SU-DHL-6 (cell line): ENCODE results near the gene TMEM240.
"Not testable (repeated sequence)": the region's sequence is repeated elsewhere in the genome, so short reads cannot be mapped to it uniquely, and the experiment has no call there.

Source experiments
- H2AFZ ChIP-seq: fragments of 200-600 bp; sonication (generic); 2 replicates; pipeline ENCODE4 v1.6.1; 2014; ENCODE audit warnings: low read depth, mild to moderate bottlenecking, moderate library complexity, mixed read lengths, antibody characterized with exemption, low read length; ENCODE audit not compliant: severe bottlenecking
- H3F3A ChIP-seq: fragments of 200-600 bp; shearing (Covaris generic); 2 replicates; pipeline ENCODE4 v1.6.0; 2016; ENCODE audit warnings: antibody characterized with exemption, mild to moderate bottlenecking; ENCODE audit not compliant: insufficient read depth
- H3K27ac ChIP-seq: fragments of 200-600 bp; sonication (generic); 2 replicates; pipeline ENCODE4 v1.5.1; 2016; ENCODE audit warnings: low read depth, mild to moderate bottlenecking, low read length, moderate library complexity, mixed read lengths
- H3K27me3 ChIP-seq: fragments of 200-600 bp; sonication (generic), shearing (Covaris generic); 2 replicates; pipeline ENCODE4 v1.6.0; 2014; ENCODE audit warnings: mild to moderate bottlenecking, low read length
- H3K36me3 ChIP-seq: fragments of 200-600 bp; sonication (generic); 2 replicates; pipeline ENCODE4 v1.6.1; 2014; ENCODE audit warnings: mild to moderate bottlenecking, low read length, mixed read lengths
- H3K4me2 ChIP-seq: fragments of 300-600, 200-600 bp; shearing (Covaris generic), sonication (generic); 2 replicates; pipeline ENCODE4 v1.6.0; 2014; ENCODE audit warnings: low read length, low read depth, mild to moderate bottlenecking; ENCODE audit not compliant: poor library complexity, severe bottlenecking
- H3K4me3 ChIP-seq: fragments of 200-600 bp; sonication (generic); 2 replicates; pipeline ENCODE4 v1.5.1; 2014; ENCODE audit warnings: antibody characterized with exemption, low read length, mild to moderate bottlenecking, mixed read lengths; ENCODE audit not compliant: insufficient read depth, poor library complexity, severe bottlenecking
- H3K79me2 ChIP-seq: fragments of 200-600 bp; sonication (generic); 2 replicates; pipeline ENCODE4 v1.6.1; 2014; ENCODE audit warnings: mild to moderate bottlenecking, low read length, moderate library complexity; ENCODE audit not compliant: insufficient read depth
- H3K9ac ChIP-seq: fragments of 200-600 bp; sonication (generic); 2 replicates; pipeline ENCODE4 v1.7.0; 2014; ENCODE audit warnings: mild to moderate bottlenecking, low read length
- H3K9me2 ChIP-seq: fragments of 200-600 bp; sonication (generic); replicated peaks from 2 replicates; pipeline ENCODE4 v1.6.1; 2014; ENCODE audit warnings: low read length; ENCODE audit not compliant: insufficient read depth
- H3K9me3 ChIP-seq: fragments of 200-600 bp; sonication (generic); 2 replicates; pipeline ENCODE4 v1.6.1; 2014; ENCODE audit warnings: low read length, mixed read lengths; ENCODE audit not compliant: insufficient read depth
- H4K20me1 ChIP-seq: fragments of 200-600 bp; sonication (generic); 2 replicates; pipeline ENCODE4 v1.6.1; 2014; ENCODE audit warnings: low read depth, mild to moderate bottlenecking, antibody characterized with exemption, low read length, moderate library complexity, mixed read lengths
- CTCF ChIP-seq: fragments of 200-600 bp; sonication (generic); IDR thresholded peaks from one replicate; pipeline ENCODE4 v1.5.1; 2017; ENCODE audit warnings: antibody characterized with exemption, mild to moderate bottlenecking, low read length, moderate library complexity; ENCODE audit not compliant: insufficient read depth, poor library complexity, severe bottlenecking
- EZH2phosphoT487 ChIP-seq: fragments of 200-600 bp; sonication (generic), shearing (Covaris generic); conservative IDR thresholded peaks from 2 replicates; pipeline ENCODE4 v1.6.1; 2018; ENCODE audit warnings: mild to moderate bottlenecking, antibody characterized with exemption, low read length, moderate library complexity, mixed read lengths

The TMEM240 gene

GRCh38 chr1:1522536-1522935, 17.9 kb downstream of the TMEM240 start:
- H3K79me2 ChIP-seq, H3K9ac ChIP-seq, H3F3A ChIP-seq, H3K27ac ChIP-seq, H3K4me2 ChIP-seq, H3K27me3 ChIP-seq, H4K20me1 ChIP-seq, H3K9me2 ChIP-seq, H3K36me3 ChIP-seq, H2AFZ ChIP-seq, H3K4me3 ChIP-seq, H3K9me3 ChIP-seq: not testable (repeated sequence)

GRCh38 chr1:1521331-1521730, 19.1 kb downstream of the TMEM240 start:
- no peak for TF ChIP-seq EZH2phosphoT487
- no peak for TF ChIP-seq CTCF
- no peak overlapping the region for H3K27ac ChIP-seq
- no peaks in the 10 kb centered on the region for H4K20me1 ChIP-seq
- no peaks in the 10 kb centered on the region for H3K27me3 ChIP-seq
- no peaks in the 10 kb centered on the region for H3K9me3 ChIP-seq
- H3K4me2 ChIP-seq: no peak overlapping the region
- H3K79me2 ChIP-seq: no peaks in the 10 kb centered on the region
- no peak overlapping the region for H3K4me3 ChIP-seq
- H3F3A ChIP-seq: no peaks in the 10 kb centered on the region
- H3K36me3 ChIP-seq: no peaks in the 10 kb centered on the region
- no peaks in the 10 kb centered on the region for H3K9me2 ChIP-seq
- no peak overlapping the region for H2AFZ ChIP-seq
- no peak overlapping the region for H3K9ac ChIP-seq

- not testable (repeated sequence) for H2AFZ ChIP-seq, H3K4me3 ChIP-seq, H3K4me2 ChIP-seq, H3K9me2 ChIP-seq, H4K20me1 ChIP-seq, H3K27me3 ChIP-seq, H3K36me3 ChIP-seq, H3F3A ChIP-seq, H3K9me3 ChIP-seq, H3K9ac ChIP-seq, H3K27ac ChIP-seq, H3K79me2 ChIP-seq
Observed at GRCh38 chr1:1519805-1520505, 20.5 kb downstream of the TMEM240 start.

- H3K79me2 ChIP-seq: peaks cover 18% of the 10 kb centered on the region
- not testable (repeated sequence) for H3K9ac ChIP-seq, H4K20me1 ChIP-seq, H2AFZ ChIP-seq, H3K36me3 ChIP-seq, H3K9me2 ChIP-seq, H3F3A ChIP-seq, H3K4me3 ChIP-seq, H3K27ac ChIP-seq, H3K27me3 ChIP-seq, H3K9me3 ChIP-seq, H3K4me2 ChIP-seq
Observed at GRCh38 chr1:1518621-1519007, 21.8 kb downstream of the TMEM240 start.

GRCh38 chr1:1517973-1518620, 22.3 kb downstream of the TMEM240 start:
- Histone ChIP-seq H3K9ac (no peak overlapping the region), H3K36me3 (no peaks in the 10 kb centered on the region), H3K79me2 (peaks cover 22% of the 10 kb centered on the region), H2AFZ (no peak overlapping the region), H4K20me1 (no peaks in the 10 kb centered on the region), H3K4me3 (no peak overlapping the region), H3K4me2 (no peak overlapping the region), H3K9me3 (no peaks in the 10 kb centered on the region), H3K27me3 (no peaks in the 10 kb centered on the region), H3K27ac (no peak overlapping the region), H3K9me2 (no peaks in the 10 kb centered on the region), H3F3A (no peaks in the 10 kb centered on the region)
- TF ChIP-seq CTCF (no peak), EZH2phosphoT487 (no peak)

- H3K9me3 ChIP-seq, H2AFZ ChIP-seq, H3K4me2 ChIP-seq, H3K4me3 ChIP-seq, H4K20me1 ChIP-seq, H3F3A ChIP-seq, H3K27me3 ChIP-seq, H3K9me2 ChIP-seq, H3K36me3 ChIP-seq, H3K27ac ChIP-seq, H3K9ac ChIP-seq: not testable (repeated sequence)
- H3K79me2 ChIP-seq: peaks cover 26% of the 10 kb centered on the region
Observed at GRCh38 chr1:1516923-1517322, 23.5 kb downstream of the TMEM240 start.
